ENCODE data around the gene C10orf90. TPM values are rescaled to one million over a fixed set of nuclear protein-coding genes. Genes with fewer than 3 reads are reported as not detected.

The C10orf90 gene
- total and polyA plus RNA-seq, 2 experiments from 2014 or later, result 0.20 TPM; not detected in 1

- no peaks in the 10 kb centered on the region for H3K27me3 ChIP-seq
- H3K79me2 ChIP-seq, result no peaks in the 10 kb centered on the region
- 60% methylated on average over 9 of the region's 10 CpGs for WGBS (ENCODE audit: low lambda C conversion rate, missing lambda C conversion rate)
- H3K27ac ChIP-seq, result no peak overlapping the region
- no peaks in the 10 kb centered on the region for H3K9me3 ChIP-seq (ENCODE audit: low read depth)
- H4K20me1 ChIP-seq (ENCODE audit: insufficient read depth, poor library complexity, severe bottlenecking), result no peaks in the 10 kb centered on the region
- no peak overlapping the region for H2AFZ ChIP-seq
- no peak overlapping the region for H3K4me3 ChIP-seq
- H3K4me1 ChIP-seq (ENCODE audit: insufficient read depth), result no peaks in the 10 kb centered on the region
- H3K4me2 ChIP-seq, result no peak overlapping the region
- H3K36me3 ChIP-seq (replicated peaks; ENCODE audit: insufficient read depth, low read depth), result no peaks in the 10 kb centered on the region
- no peaks in the 10 kb centered on the region for H3K9me2 ChIP-seq (replicated peaks; ENCODE audit: insufficient read depth)
- TF ChIP-seq, protein P1, sequence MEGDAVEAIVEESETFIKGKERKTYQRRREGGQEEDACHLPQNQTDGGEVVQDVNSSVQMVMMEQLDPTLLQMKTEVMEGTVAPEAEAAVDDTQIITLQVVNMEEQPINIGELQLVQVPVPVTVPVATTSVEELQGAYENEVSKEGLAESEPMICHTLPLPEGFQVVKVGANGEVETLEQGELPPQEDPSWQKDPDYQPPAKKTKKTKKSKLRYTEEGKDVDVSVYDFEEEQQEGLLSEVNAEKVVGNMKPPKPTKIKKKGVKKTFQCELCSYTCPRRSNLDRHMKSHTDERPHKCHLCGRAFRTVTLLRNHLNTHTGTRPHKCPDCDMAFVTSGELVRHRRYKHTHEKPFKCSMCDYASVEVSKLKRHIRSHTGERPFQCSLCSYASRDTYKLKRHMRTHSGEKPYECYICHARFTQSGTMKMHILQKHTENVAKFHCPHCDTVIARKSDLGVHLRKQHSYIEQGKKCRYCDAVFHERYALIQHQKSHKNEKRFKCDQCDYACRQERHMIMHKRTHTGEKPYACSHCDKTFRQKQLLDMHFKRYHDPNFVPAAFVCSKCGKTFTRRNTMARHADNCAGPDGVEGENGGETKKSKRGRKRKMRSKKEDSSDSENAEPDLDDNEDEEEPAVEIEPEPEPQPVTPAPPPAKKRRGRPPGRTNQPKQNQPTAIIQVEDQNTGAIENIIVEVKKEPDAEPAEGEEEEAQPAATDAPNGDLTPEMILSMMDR (IDR thresholded peaks at IDR 0.05; ENCODE audit: poor library complexity), result no peak
- no peak for TF ChIP-seq EZH2 (IDR thresholded peaks at IDR 0.05; ENCODE audit: borderline replicate concordance)
- TF ChIP-seq EZH2phosphoT487 (IDR thresholded peaks at IDR 0.05; ENCODE audit: low read depth, severe bottlenecking, unreplicated experiment), result no peak
- no peak for DNase-seq (ENCODE audit: low spot score)
Observed at GRCh38 chr10:126687121-126687606, 16.7 kb upstream of the C10orf90 start.

GRCh38 chr10:126686719-126687118 lies 16.2 kb upstream of the C10orf90 start:
- H3K4me2 ChIP-seq, result no peak overlapping the region
- WGBS (ENCODE audit: low lambda C conversion rate, missing lambda C conversion rate), result 85% methylated on average over 7 of the region's 7 CpGs
- no peaks in the 10 kb centered on the region for H3K9me3 ChIP-seq (ENCODE audit: low read depth)
- H3K79me2 ChIP-seq, result no peaks in the 10 kb centered on the region
- H3K9me2 ChIP-seq (replicated peaks; ENCODE audit: insufficient read depth), result no peaks in the 10 kb centered on the region
- no peaks in the 10 kb centered on the region for H4K20me1 ChIP-seq (ENCODE audit: insufficient read depth, poor library complexity, severe bottlenecking)
- TF ChIP-seq, protein P1 (IDR thresholded peaks at IDR 0.05; ENCODE audit: poor library complexity), result no peak
- TF ChIP-seq EZH2 (IDR thresholded peaks at IDR 0.05; ENCODE audit: borderline replicate concordance) (no peak), EZH2phosphoT487 (IDR thresholded peaks at IDR 0.05; ENCODE audit: low read depth, severe bottlenecking, unreplicated experiment) (no peak)
- no peaks in the 10 kb centered on the region for H3K36me3 ChIP-seq (replicated peaks; ENCODE audit: insufficient read depth, low read depth)
- no peak overlapping the region for H3K4me3 ChIP-seq
- H2AFZ ChIP-seq, result no peak overlapping the region
- no peaks in the 10 kb centered on the region for H3K27me3 ChIP-seq
- DNase-seq (ENCODE audit: low spot score), result no peak
- H3K27ac ChIP-seq, result no peak overlapping the region
- no peaks in the 10 kb centered on the region for H3K4me1 ChIP-seq (ENCODE audit: insufficient read depth)

DNA sequence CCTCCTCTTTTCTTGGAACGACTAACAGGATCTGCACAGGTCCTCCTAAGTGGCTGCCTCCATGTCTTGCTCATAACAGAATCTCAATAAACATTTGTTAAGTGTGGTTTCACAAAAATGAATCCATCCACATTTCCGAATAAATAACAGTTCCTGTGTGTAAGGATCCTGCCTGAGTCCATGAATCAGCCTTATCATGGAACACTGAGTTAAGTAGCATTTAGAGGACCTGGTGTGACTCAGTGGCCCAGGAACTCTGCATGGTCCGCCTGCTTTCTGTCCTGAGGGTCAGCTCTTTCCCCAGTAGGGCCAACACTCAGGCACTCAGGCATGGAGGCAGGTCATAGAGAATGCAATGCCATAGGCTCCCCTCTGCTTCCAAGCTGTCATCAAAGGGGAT lies 15.8 kb upstream of the C10orf90 start:
- TF ChIP-seq EZH2phosphoT487 (IDR thresholded peaks at IDR 0.05; ENCODE audit: low read depth, severe bottlenecking, unreplicated experiment), result no peak
- TF ChIP-seq, protein P1 (IDR thresholded peaks at IDR 0.05; ENCODE audit: poor library complexity), result no peak
- no peak for TF ChIP-seq EZH2 (IDR thresholded peaks at IDR 0.05; ENCODE audit: borderline replicate concordance)
- no peaks in the 10 kb centered on the region for H3K36me3 ChIP-seq (replicated peaks; ENCODE audit: insufficient read depth, low read depth)
- H4K20me1 ChIP-seq (ENCODE audit: insufficient read depth, poor library complexity, severe bottlenecking), result no peaks in the 10 kb centered on the region
- H3K4me2 ChIP-seq, result no peak overlapping the region
- no peaks in the 10 kb centered on the region for H3K27me3 ChIP-seq
- no peak for DNase-seq (ENCODE audit: low spot score)
- no peak overlapping the region for H3K27ac ChIP-seq
- no peaks in the 10 kb centered on the region for H3K79me2 ChIP-seq
- no peaks in the 10 kb centered on the region for H3K9me2 ChIP-seq (replicated peaks; ENCODE audit: insufficient read depth)
- H3K9me3 ChIP-seq (ENCODE audit: low read depth), result no peaks in the 10 kb centered on the region
- WGBS (ENCODE audit: low lambda C conversion rate, missing lambda C conversion rate), result 73% methylated on average over 3 of the region's 3 CpGs
- H3K4me1 ChIP-seq (ENCODE audit: insufficient read depth), result no peaks in the 10 kb centered on the region
- H3K4me3 ChIP-seq, result no peak overlapping the region
- no peak overlapping the region for H2AFZ ChIP-seq

- H3K9me3 ChIP-seq (ENCODE audit: low read depth), result no peaks in the 10 kb centered on the region
- WGBS (ENCODE audit: low lambda C conversion rate, missing lambda C conversion rate), result 95% methylated on average over 4 of the region's 4 CpGs
- DNase-seq (ENCODE audit: low spot score), result no peak
- H3K4me1 ChIP-seq (ENCODE audit: insufficient read depth), result no peaks in the 10 kb centered on the region
- no peaks in the 10 kb centered on the region for H4K20me1 ChIP-seq (ENCODE audit: insufficient read depth, poor library complexity, severe bottlenecking)
- H3K9me2 ChIP-seq (replicated peaks; ENCODE audit: insufficient read depth), result no peaks in the 10 kb centered on the region
- H3K27ac ChIP-seq, result no peak overlapping the region
- H3K27me3 ChIP-seq, result no peaks in the 10 kb centered on the region
- no peaks in the 10 kb centered on the region for H3K36me3 ChIP-seq (replicated peaks; ENCODE audit: insufficient read depth, low read depth)
- TF ChIP-seq EZH2phosphoT487 (IDR thresholded peaks at IDR 0.05; ENCODE audit: low read depth, severe bottlenecking, unreplicated experiment) (no peak), EZH2 (IDR thresholded peaks at IDR 0.05; ENCODE audit: borderline replicate concordance) (no peak)
- TF ChIP-seq, protein P1 (IDR thresholded peaks at IDR 0.05; ENCODE audit: poor library complexity), result no peak
- no peak overlapping the region for H2AFZ ChIP-seq
- no peak overlapping the region for H3K4me2 ChIP-seq
- no peaks in the 10 kb centered on the region for H3K79me2 ChIP-seq
- H3K4me3 ChIP-seq, result no peak overlapping the region
Observed at GRCh38 chr10:126685756-126686155, 15.3 kb upstream of the C10orf90 start.

Measured in hepatocyte (in vitro differentiated cells).